Measurements from ENCODE around the gene CHMP2B. TPM values are rescaled to one million over a fixed set of nuclear protein-coding genes. Genes with fewer than 3 reads are reported as not detected.

The CHMP2B gene
- total and polyA plus RNA-seq, 2 of the 8 experiments (the other 6 are each of a cell fraction or from before 2014, with no cell fraction given), result 14.0 to 56.5 TPM

- TF ChIP-seq RAD21 (IDR thresholded peaks at IDR 0.05 in 1 of 2, conservative IDR thresholded peaks at IDR 0.05 in 1 of 2; ENCODE audit: low read depth in 2 of 2, low read length in 2 of 2) (no peak), SAP30 (IDR thresholded peaks at IDR 0.05; ENCODE audit: insufficient read depth, insufficient replicate concordance, low read length) (no peak), KDM4A (IDR thresholded peaks at IDR 0.05; ENCODE audit: low read depth, low read length, severe bottlenecking) (no peak), RXRA (IDR thresholded peaks at IDR 0.05; ENCODE audit: insufficient read depth, low read depth, low read length) (no peak), CTCF (IDR thresholded peaks at IDR 0.05; ENCODE audit: control extremely low read depth in 1 of 3, insufficient read depth in 1 of 3, low read depth in 1 of 3, low read length in 3 of 3) (no peak), CHD1 (IDR thresholded peaks at IDR 0.05; ENCODE audit: low read depth, low read length) (no peak)
These were observed 27.5 kb upstream of the CHMP2B start (continued) for GRCh38 chr3:87199628-87200027.

All from H1 (cell line).